Measurements from ENCODE around the gene ZNF524.

GRCh38 chr19:55615543-55616394, 15.7 kb downstream of the ZNF524 start:
- TF ChIP-seq CTCF (IDR thresholded peaks at IDR 0.05) (no peak), POLR2A (IDR thresholded peaks at IDR 0.05) (no peak), POLR2AphosphoS5 (IDR thresholded peaks at IDR 0.05) (no peak)

Data from breast epithelium (tissue), 3 donors.